B cell (primary cell): ENCODE measurements around the gene SUSD4.

ENCODE experiments used
- EZH2 ChIP-seq: IDR thresholded peaks from 2 replicates; pipeline ENCODE4 v1.6.1; 2012; ENCODE audit warnings: borderline replicate concordance, low read depth, mild to moderate bottlenecking, moderate library complexity, low read length; ENCODE audit not compliant: insufficient read depth, poor library complexity, severe bottlenecking
- TF ChIP-seq, protein P1 (sequence below): fragments of 200-600 bp; IDR thresholded peaks from one replicate; pipeline ENCODE4 v1.8.0; 2022; ENCODE audit warnings: antibody characterized with exemption, mild to moderate bottlenecking

GRCh38 chr1:223242382-223242955 is 121.5 kb downstream of the SUSD4 start:
- TF ChIP-seq, protein P1, sequence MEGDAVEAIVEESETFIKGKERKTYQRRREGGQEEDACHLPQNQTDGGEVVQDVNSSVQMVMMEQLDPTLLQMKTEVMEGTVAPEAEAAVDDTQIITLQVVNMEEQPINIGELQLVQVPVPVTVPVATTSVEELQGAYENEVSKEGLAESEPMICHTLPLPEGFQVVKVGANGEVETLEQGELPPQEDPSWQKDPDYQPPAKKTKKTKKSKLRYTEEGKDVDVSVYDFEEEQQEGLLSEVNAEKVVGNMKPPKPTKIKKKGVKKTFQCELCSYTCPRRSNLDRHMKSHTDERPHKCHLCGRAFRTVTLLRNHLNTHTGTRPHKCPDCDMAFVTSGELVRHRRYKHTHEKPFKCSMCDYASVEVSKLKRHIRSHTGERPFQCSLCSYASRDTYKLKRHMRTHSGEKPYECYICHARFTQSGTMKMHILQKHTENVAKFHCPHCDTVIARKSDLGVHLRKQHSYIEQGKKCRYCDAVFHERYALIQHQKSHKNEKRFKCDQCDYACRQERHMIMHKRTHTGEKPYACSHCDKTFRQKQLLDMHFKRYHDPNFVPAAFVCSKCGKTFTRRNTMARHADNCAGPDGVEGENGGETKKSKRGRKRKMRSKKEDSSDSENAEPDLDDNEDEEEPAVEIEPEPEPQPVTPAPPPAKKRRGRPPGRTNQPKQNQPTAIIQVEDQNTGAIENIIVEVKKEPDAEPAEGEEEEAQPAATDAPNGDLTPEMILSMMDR = no peak
- no peak for TF ChIP-seq EZH2
